Measurements from ENCODE around the gene LSM7. TPM values are rescaled to one million over a fixed set of nuclear protein-coding genes. Genes with fewer than 3 reads are reported as not detected.

Gene LSM7
- 288 and 321 TPM in 2 replicates for total RNA-seq (2014; rRNA removed; shearing (Covaris generic))
- total RNA-seq (2022) = 164 and 170 TPM in 2 replicates
- percentile 91 among the genes with signal in this experiment for Bru-seq, nascent RNA
- percentile 95 among the genes with signal in this experiment for BruChase-seq, experiment 1, labeled RNA remaining after a 6-hour chase
- percentile 89 among the genes with signal in this experiment for BruChase-seq, experiment 2, labeled RNA remaining after a 2-hour chase
- long read RNA-seq, transcript LSM7-204 (3 exons, 575 nt) = minor isoform, 14 of 234 reads
- long read RNA-seq, transcript LSM7-203 (4 exons, 512 nt) = minor isoform, 28 of 234 reads
- long read RNA-seq, transcript LSM7-201 (4 exons, 529 nt) = major isoform, 152 of 234 reads
- long read RNA-seq, partial matches to known transcripts = 31 of 234 reads
- long read RNA-seq, other reads (novel, unspliced or antisense) = 7 of 234 reads

DNA sequence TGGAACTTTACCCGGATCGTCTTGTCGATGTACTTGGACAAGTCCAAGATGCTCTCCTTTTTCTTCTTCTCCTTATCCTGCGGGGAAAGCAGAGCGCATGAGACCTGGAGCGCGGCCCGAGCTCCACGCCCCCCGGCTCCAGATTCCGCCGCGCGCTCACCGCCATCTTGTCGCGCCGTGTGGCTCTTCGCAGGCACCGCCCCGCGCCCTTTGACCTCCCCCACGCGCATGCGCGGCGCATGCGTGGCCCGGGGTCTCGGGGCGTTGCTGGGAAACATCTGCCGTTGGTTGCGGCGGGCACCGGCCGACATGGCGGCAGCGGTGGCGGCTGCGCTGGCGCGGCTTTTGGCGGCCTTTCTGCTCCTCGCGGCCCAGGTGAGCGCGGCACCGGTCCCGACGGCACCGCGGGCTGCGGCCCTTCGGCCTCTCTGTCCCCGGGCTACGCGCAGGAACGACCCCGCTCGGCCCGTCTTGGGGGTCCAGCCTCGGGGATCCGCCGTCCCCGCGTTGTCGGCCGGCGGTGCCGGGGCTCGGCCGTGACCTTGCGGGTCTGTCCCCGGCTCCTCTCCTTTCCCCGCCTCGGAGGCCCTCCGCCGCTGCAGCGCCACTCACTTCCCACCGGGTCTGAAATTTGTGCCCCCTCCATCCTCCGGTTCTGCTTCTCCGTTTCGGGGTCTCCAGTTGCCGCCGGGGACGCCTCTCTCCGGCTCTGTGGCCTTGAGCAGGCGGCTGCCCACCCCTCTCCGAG is at the start of gene LSM7, which contains the start of gene SPPL2B:
Gene LSM7 (minus strand): TSS at position 186 of the 748 bp plus-strand sequence. CDS start 20 bp downstream, at position 166.
Gene SPPL2B (plus strand): TSS at position 284 of the 748 bp plus-strand sequence. CDS start 26 bp downstream, at position 310.
- Histone ChIP-seq H4K20me1 (ENCODE audit: insufficient read depth, low read length) (no peaks in the 10 kb centered on the region; the same call in 1 of the 2 replicates), H3K4me1 (ENCODE audit: insufficient read depth, low read length, poor library complexity, severe bottlenecking) (peaks cover 65% of the 10 kb centered on the region), H3K36me3 (ENCODE audit: insufficient read depth, low read length) (peaks cover 39% of the 10 kb centered on the region), H3K4me2 (ENCODE audit: low read length) (peak within 1 kb of the TSS; percentile 95), H3K27ac (ENCODE audit: low read depth, low read length, poor library complexity, severe bottlenecking) (peak within 1 kb of the TSS; percentile 70), H2AFZ (ENCODE audit: low read length) (no peak within 1 kb of the TSS), H3K79me2 (ENCODE audit: insufficient read depth, low read depth, low read length) (peaks cover 69% of the 10 kb centered on the region), H3K4me3 (ENCODE audit: low read depth, low read length, poor library complexity, severe bottlenecking) (peak within 1 kb of the TSS; percentile 89), H3K9me2 (ENCODE audit: insufficient read depth, low read length) (no peaks in the 10 kb centered on the region), H3K9me3 (ENCODE audit: low read length) (peaks cover 2% of the 10 kb centered on the region; the same call in 1 of the 2 replicates)
- no TSS peak for BruUV-seq (replicated peaks)
- ChIA-PET POLR2A (interaction anchor here (0.7 to 1.1 kb wide), 3 partner anchors 10 to 66 kb away, joined by 3 to 7 read pairs (median 3); no protein-coding TSS in a partner anchor), CTCF (ENCODE audit: unreplicated experiment) (interaction anchor here (0.8 kb wide), 1 partner anchor 171 kb away, joined by 4 read pairs; no protein-coding TSS in a partner anchor)
- TF ChIP-seq EZH2phosphoT487 (IDR thresholded peaks at IDR 0.05; ENCODE audit: borderline replicate concordance, low read depth, low read length) = no peak
- TF ChIP-seq, protein P1, sequence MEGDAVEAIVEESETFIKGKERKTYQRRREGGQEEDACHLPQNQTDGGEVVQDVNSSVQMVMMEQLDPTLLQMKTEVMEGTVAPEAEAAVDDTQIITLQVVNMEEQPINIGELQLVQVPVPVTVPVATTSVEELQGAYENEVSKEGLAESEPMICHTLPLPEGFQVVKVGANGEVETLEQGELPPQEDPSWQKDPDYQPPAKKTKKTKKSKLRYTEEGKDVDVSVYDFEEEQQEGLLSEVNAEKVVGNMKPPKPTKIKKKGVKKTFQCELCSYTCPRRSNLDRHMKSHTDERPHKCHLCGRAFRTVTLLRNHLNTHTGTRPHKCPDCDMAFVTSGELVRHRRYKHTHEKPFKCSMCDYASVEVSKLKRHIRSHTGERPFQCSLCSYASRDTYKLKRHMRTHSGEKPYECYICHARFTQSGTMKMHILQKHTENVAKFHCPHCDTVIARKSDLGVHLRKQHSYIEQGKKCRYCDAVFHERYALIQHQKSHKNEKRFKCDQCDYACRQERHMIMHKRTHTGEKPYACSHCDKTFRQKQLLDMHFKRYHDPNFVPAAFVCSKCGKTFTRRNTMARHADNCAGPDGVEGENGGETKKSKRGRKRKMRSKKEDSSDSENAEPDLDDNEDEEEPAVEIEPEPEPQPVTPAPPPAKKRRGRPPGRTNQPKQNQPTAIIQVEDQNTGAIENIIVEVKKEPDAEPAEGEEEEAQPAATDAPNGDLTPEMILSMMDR (conservative IDR thresholded peaks at IDR 0.05; ENCODE audit: low read length) = no peak
- DNase-seq (ENCODE audit: low spot score) = peak; percentile 95
- intact Hi-C loops (cut with micrococcal nuclease; ENCODE audit: unreplicated experiment) = loop anchor here (2.0 kb wide), 2 partner anchors 56 to 62 kb away; no protein-coding TSS in a partner anchor

DNA sequence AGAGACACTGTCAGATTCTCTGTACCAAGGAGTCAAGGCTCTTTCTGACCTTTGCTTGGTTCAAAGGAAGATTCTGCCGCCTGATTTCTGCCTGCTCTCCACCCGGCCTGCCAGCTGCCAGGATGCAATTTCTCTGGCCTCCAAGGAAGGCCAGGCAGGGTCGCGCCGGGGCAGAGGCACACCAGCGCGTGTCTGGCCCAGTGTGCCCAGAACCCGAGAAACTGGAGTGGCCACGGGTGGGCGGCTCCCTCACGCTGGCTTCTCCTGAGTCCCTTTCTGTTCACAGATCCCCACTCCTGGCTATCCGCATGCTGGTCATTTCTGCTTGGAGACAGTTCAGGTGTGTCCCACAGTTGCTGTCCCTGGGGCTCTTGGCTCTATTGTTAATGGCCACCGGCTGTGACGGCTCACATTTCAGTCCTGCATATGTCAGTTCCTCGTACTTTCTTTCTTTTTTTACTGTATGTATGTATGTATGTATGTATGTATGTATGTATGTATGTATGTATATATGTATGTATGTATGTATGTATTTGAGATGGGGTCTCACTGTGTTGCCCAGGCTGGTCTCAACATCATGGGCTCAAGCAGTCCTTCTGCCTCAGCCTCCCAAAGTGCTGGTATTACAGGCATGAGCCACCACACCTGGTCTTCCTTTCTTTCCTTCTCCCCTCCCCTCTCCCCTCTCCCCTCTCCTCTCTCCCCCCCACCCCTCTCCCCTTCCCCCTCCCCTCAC is 48.6 kb upstream of the LSM7 start:
- Histone ChIP-seq H3K4me1 (ENCODE audit: insufficient read depth, low read length, poor library complexity, severe bottlenecking) (no peaks in the 10 kb centered on the region), H3K4me2 (ENCODE audit: low read length) (no peak overlapping the region), H3K9me3 (ENCODE audit: low read length) (peaks cover 17% of the 10 kb centered on the region), H3K79me2 (ENCODE audit: insufficient read depth, low read depth, low read length) (no peaks in the 10 kb centered on the region), H3K27ac (ENCODE audit: low read depth, low read length, poor library complexity, severe bottlenecking) (no peak overlapping the region), H3K36me3 (ENCODE audit: insufficient read depth, low read length) (no peaks in the 10 kb centered on the region), H2AFZ (ENCODE audit: low read length) (no peak overlapping the region), H3K4me3 (ENCODE audit: low read depth, low read length, poor library complexity, severe bottlenecking) (no peak overlapping the region), H4K20me1 (ENCODE audit: insufficient read depth, low read length) (no peaks in the 10 kb centered on the region), H3K9me2 (ENCODE audit: insufficient read depth, low read length) (no peaks in the 10 kb centered on the region)
- no peak for TF ChIP-seq EZH2phosphoT487 (IDR thresholded peaks at IDR 0.05; ENCODE audit: borderline replicate concordance, low read depth, low read length)
- TF ChIP-seq, protein P1 (conservative IDR thresholded peaks at IDR 0.05; ENCODE audit: low read length) = no peak
- intact Hi-C loops (cut with micrococcal nuclease; ENCODE audit: unreplicated experiment) = no loop called here
- DNase-seq (ENCODE audit: low spot score) = no peak
- ChIA-PET CTCF (ENCODE audit: unreplicated experiment) (no interaction called here), POLR2A (no interaction called here)
- no TSS peak for BruUV-seq (replicated peaks)

Measured in OCI-LY7 (cell line).